ENCODE data around the gene C9orf43.

The C9orf43 gene

DNA sequence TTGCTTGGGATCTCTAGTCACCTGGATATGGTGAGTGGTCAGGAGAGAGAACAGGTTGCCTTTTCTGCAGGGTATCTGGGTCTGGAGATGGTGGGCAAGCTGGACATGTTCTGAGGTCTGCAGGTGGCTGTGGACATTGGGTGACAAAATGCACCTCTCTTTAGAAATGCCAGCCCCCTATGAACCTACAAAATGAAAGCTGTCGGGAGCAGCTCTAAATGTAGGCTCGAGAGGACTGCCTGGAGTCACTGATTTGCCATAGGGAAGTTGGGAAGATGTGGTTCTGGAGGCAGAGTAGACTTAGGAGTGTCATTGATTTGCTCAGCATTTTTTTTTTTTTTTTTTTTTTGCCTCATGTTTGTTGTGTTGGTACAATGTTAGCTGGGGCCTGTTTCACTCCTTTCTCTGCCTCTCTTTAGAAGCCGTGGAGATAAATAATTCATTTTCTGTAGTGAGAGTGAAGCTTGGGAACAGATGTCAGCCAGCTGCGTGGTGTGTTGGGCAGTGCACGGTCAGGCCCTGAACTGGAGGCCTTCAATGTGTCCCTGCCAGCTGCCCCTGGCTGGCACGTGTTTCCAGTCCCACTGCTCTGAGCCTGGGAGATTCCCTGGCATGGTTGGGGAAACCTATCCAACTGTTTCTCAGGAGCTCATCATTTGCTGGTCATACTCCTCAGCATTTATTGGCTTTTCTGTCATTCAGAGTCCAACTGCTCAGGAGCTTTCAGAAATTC lies 58.3 kb downstream of the C9orf43 start:
- no peak for DNase-seq (ENCODE audit: low spot score)

DNA sequence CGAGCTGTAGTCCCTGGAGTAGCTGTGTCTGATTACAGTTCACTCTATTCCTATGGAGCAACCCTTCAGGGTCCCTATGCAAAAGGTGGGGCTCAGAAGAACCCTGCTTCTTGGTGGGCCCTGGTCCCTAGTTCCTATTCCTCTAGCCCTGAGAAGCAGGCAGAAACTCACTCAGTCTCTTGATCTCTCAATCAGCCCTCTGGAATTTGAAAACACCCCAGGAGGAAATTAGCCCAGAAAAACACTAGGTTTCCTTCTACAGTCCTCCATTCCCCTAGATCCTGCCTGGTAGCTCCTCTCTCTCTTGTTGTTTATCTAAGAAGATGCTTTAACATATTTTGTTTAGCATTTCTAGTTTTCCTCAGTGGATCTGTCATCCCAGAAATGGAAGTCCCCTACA lies 60.6 kb downstream of the C9orf43 start:
- DNase-seq (ENCODE audit: low spot score), result no peak

DNA sequence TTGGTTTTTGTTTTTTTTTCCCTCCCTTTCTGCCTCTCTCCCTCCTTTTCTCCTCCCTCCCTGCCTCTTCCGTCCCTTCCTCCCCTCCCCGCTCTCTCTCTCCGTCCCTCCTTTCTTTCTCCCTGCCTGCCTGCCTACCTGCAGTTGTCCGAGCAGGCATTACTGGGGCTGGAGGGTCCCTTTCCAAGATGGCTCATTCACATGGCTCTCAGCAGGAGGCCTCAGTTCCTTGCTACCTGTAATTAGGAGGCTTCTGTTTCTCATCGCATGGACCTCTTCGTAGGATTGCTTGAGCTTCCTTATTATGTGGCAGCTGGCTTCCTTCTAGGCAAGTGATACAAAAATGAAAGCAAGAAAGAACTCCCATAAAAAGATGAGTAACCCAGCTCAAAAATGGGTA lies 61.0 kb downstream of the C9orf43 start:
- DNase-seq (ENCODE audit: low spot score), result no peak

DNA sequence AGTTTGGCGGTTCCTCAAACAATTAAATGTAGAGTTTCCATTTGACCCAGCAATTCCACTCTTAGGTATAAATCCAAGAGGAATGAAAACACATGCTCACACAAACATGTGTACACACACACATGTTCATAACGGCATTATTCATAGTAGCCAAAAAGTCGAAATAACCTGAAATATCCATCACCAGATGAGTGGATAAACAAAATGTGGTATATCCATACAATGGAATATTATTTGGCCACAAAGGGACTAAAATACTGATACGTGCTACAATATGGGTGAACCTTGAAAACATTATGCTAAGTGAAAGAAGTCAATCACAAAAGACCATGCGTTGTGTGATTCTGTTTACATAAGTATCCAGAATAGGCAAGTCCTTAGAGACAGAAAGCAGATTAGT lies 61.7 kb downstream of the C9orf43 start:
- DNase-seq (ENCODE audit: low spot score), result no peak

DNA sequence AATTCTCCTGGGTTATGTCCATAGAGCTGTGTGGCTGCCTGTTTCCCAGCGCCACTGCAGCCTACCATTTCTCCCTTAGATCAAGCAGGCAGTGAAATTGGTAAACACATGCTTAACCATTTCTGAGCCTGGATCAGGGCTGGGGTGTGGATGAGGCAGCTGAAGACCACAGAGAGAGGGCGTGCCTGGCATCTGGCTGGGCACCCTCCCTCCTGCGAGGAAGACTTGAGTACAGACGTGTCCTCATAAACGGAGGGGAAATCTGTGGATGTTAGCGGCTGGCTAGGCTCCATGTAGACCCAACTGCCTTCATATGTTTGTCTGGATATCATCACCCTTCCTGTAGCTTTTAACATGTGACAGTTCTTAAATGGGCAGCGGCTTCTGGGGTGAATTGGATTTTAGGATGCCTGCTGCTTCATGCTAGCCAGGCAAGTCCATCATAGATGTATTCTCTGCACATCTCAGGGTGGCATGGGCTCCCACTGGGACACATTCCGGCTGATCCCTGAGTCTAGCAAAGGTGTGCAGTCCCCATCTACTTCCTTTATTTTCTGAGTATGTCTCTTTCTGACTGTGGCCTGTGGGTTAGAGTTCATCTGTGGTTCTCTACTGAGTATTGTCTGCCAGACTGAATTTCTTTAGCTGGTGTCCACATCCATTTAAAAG lies 63.9 kb downstream of the C9orf43 start:
- no peak for DNase-seq (ENCODE audit: low spot score)

DNA sequence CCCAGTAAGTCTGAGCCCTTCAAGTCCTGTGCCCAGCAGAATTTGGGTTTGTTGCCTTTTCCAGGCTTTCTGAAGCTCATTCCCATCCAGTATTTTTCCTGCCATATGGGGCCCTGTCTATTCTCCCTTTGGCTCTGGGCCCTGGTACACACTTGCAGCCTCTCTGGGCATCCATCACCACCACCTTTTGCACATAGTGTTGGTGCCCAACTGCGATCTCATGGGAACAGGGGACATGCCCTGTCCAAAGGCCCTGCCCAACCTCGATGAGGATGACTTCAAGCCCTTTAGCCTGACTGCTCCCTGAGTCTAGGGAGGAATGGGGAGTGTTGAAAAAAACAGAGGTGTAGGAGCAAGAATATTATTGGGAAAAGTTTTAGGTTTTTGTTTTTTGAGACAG lies 64.5 kb downstream of the C9orf43 start:
- no peak for DNase-seq (ENCODE audit: low spot score)

DNA sequence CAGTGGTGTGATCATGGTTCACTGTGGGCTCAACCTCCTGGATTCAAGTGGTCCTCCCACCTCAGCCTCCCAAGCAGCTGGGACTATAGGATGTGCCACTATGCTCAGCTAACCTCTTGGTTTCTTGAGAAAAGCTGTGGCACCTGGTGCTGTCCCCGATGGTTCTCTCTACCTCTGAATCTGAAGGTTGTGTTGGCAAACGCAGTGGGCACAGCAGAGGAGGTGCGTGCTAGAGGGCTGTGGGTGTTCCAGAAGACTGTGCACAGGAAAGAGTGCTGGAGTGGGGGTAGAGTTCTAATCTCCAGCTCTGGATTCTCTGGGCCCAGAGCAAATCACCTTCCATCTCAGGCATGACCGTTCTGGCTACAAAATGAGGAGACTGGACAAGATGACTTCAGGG lies 65.4 kb downstream of the C9orf43 start:
- no peak for DNase-seq (ENCODE audit: low spot score)

DNA sequence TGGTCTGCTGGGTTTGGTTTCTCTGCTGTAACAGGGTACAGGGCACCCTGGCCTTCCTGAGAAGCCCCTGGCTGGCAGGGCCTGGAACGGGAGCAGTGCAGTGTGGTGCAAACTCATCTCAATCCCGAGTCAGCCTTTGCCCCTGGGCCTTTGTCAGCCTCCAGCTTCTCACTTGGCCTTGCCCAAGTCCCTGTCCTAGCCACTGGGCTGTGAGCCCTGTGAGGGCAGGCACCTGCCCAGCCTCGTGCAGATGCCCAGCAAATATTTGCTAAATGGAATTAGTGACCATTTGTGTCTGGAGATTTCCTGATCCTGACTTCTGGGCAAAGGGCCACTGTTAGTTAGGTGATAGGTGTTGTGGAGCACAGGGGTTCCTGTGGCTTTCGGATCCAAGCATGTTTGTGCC lies 66.0 kb downstream of the C9orf43 start:
- DNase-seq (ENCODE audit: low spot score), result no peak

DNA sequence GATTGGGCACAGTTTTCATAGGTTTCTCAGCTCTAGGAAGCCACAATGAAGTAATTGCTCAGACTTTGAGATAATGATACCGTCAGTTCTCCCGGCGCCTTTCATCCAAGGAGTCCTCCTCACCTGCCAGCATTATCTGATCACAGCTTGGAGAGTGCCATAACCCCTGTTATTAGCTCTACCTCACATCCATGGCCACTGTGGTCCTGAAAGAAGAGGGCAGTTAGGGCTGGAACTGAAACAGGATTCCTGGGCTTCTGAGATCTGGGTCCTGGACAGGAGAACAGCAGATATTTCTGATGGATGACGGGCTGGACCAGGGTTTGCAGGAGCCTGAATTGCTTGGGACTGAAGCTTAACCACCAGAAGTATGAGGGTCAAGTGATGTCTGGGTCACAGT lies 66.5 kb downstream of the C9orf43 start:
- DNase-seq (ENCODE audit: low spot score), result no peak

DNA sequence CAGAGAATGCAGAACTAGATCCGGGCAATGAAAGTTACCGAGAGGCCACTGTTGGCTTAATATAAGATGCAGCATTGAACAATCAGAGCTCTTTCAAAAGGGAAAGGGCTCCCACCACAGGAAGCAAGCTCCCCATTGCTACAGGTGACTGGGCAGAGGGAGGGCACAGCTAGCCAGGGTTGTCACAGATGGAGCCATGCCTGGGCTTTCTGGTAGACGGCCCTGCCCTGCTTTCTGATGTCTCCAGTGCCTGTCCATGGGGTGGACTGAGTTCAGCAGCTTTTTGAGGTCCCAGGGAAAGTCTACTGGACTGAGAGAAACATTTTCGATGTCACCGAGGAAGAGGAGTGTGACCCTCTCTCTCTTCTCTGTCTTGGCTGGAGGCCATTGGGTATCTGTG lies 67.1 kb downstream of the C9orf43 start:
- DNase-seq (ENCODE audit: low spot score), result no peak

DNA sequence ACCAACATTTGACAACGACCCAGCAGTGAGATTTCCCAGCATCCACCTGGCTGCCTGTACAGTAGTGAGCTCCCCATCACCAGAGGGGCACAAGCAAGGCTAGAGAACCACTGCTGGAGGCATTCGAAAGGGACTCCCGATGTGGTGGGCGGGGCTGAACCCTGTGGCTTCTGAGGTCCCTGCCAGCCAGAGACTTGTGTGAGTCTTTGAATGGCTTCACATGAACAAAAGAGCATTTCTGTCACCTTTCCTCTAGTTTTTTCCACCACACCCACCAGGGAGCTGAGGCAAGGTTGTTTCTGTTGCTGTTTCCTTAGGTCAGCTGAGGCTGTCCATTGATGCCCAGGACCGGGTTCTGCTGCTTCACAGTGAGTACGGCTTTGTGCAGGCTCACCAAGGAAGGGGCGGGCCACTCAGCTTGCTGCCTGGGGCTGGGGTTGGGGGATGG lies 68.7 kb downstream of the C9orf43 start:
- no peak for DNase-seq (ENCODE audit: low spot score)
